ENCODE results near the gene RDH8. TPM values are rescaled to one million over a fixed set of nuclear protein-coding genes. Genes with fewer than 3 reads are reported as not detected.

RDH8 gene
- total RNA-seq, 1 donor from 2014 or later: not detected

DNA sequence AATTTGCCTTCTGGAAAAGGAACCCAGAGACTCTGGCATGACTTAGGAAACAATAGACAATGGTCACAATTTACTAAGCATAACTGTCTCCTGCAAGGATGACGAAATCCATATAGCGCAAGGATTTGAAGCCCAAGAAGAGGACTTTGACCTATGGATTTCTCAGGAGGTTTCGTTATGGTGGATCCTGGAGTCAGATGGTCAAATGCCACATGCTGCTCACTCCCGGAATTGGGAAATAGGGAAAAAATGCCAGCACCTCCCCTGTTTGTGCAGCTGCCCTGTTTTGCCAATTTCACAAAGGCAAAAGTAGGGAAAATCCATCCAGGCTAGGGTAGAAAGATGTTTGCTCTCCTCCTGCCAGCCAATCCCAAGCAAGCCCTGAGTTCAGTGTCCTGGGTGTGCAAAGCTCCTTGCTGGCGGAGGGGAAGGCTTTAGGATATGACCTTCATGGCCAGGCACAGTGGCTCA, 23.4 kb downstream of the RDH8 start:
- DNase-seq (ENCODE audit: low spot score): peak; percentile 61

DNA sequence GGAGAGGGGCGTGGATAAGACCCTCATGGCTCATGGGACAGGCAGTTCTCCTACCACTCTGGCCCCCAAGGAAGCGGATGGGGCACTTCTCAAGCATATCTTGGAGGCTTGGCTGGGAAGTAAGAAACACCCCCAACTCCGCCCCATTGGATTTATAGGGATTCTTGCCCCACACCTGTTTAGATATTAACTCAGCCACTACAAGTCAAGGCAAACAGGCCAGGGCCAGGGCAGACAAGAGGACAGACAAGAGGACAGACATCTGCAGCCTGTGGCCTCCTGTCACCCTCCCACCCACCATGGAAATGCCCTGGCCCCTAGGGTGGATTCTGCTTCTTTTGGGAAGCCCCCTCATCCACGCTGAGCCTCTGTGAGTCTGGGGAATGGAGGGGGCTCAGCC, 24.1 kb downstream of the RDH8 start:
- peak; percentile 36 for DNase-seq (ENCODE audit: low spot score)

- peak; percentile 28 for DNase-seq (ENCODE audit: low spot score)
Measured at GRCh38 chr19:10037809-10038208, 24.5 kb downstream of the RDH8 start.

DNA sequence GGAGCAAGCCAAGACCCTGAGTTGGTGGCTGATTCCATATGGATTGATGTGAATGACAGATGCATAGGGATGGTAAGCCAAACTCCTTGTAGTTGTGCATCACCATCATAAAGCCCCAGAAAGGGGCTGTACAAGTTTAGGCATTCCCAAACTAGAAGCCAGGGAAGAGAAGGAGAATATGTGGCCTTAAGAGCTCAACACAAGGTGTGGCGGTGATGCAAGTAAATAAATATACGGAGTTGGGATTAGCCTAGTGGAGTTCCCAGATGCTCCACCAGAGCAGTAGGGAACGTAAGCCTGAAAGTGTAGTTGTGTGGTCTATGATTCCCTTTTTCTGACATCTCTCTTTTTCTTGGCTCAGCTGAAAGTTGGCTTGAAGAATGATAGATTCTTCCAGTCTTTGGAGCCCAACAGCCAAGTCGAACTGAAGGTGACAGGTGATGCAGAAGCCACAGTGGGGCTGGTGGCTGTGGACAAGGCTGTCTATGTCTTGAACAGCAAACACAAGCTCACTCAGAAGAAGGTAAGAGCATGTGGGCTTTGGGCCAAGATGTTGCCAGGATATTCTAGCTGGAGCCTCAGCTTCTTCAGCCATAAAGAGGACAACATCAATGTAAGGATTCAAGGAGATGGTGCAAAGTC, 30.1 kb downstream of the RDH8 start:
- no peak for DNase-seq (ENCODE audit: low spot score)

- DNase-seq (ENCODE audit: low spot score): no peak
Measured at GRCh38 chr19:10044390-10044789, 31.1 kb downstream of the RDH8 start.

DNA sequence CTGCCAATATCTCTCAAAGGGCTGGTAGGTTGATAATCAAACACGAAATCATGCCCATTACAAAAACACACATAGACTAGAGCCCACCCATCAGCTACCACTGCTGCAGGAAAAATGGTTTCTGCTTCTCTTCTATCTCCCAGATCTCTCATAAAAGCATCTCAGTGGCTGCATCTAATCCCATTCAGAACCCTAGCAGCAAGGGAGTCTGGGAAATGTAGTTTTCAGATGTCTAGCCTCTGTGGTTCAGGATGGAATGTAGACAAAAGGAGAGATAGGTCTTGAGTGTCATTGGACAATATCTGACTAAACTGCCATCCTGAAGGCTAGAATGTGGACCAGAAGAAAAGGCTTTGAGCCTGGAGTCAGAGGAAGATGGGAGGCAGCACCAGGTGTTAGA, 32.1 kb downstream of the RDH8 start:
- no peak for DNase-seq (ENCODE audit: low spot score)

DNA sequence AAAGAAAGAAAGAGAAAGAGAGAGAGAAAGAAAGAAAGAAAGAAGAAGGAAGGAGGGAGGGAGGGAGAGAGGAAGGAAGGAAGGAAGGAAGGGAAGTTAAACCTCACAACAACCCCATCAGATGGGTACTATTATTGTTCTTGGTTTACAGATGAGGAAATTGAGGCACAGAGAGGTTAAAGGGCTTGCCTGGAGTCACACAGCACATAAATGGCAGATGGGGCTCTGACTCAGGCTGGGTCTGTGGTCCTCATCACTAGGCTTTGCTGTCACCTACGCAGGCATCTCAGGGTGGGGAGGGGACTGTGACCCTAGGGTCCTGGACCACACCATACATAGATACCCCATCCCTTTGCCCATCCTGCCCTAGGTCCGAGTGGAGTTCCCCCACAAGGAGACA, 36.3 kb downstream of the RDH8 start:
- no peak for DNase-seq (ENCODE audit: low spot score)

GRCh38 chr19:10052602-10053360, 39.5 kb downstream of the RDH8 start:
- no peak for DNase-seq (ENCODE audit: low spot score)

GRCh38 chr19:10061717-10062310, 48.5 kb downstream of the RDH8 start:
- no peak for DNase-seq (ENCODE audit: low spot score)

GRCh38 chr19:10068205-10068604, 54.9 kb downstream of the RDH8 start:
- DNase-seq (ENCODE audit: low spot score): no peak

DNA sequence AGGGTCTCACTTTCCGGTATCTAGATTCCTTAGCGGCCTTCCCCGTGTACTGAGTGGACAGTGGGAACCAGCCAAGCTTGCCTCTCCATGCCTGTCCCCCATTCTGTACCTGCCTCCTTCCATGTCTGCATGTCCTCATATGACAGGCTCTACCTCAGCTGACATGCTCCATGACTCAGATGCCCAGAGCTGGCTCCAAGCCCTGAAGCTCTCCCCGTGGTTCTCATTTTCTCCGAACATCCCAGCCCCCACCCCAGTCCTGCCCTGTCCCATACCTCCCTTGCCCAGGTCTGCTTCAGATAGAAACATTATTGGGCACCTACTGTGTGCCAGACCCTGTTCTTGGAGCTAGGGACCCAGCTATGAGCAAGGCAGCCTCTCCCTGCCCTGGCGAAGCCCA, 55.8 kb downstream of the RDH8 start:
- no peak for DNase-seq (ENCODE audit: low spot score)

DNA sequence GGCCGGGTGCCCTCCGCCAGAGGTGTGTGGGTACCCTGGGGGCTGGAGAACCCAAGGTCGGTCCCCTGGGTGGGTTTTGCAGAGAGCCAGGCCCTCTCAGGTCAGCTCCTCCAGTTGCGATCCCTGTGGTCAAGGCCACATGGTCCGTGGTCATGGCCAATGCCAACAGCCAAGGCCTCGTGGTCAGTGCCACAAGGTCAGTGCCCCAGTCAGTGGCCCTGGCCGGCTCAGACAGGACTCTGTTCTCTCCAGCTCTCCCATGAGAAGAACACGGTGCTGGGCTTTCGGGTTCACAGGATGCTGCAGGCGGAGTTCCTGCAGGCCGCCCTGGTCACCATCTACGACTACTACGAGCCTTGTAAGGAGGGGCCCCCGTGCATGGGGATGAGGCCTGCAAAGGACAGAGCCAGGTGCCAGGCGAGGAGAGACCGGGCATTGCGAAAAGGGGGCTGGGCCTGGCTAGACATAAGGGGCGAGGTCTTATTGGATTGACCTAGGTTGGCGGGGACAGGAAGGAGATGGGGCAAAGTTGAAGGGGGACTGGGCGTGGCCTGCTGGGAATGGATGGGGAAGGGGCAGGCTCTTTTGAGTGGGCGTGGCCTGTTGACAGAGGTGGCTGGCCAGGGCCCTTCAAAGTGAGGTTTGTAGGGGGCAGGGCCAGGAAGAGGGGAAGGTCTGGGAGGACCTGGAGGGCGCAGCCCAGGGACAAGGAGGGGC, 57.6 kb downstream of the RDH8 start:
- DNase-seq (ENCODE audit: low spot score): no peak

Other genes with a start within 250 kb of the RDH8 start
- gene ZNF846, start 244.7 kb upstream of the RDH8 start, total RNA-seq: 25.0 TPM
- gene FBXL12, start 194.4 kb upstream of the RDH8 start, total RNA-seq: 31.9 TPM
- gene UBL5, start 185.6 kb upstream of the RDH8 start, total RNA-seq: 283 TPM
- 90.8 TPM for gene PIN1, start 178.2 kb upstream of the RDH8 start, total RNA-seq
- gene OLFM2, start 77.0 kb upstream of the RDH8 start, total RNA-seq: 10.8 TPM
- gene COL5A3, start 3.0 kb upstream of the RDH8 start, total RNA-seq: 5.9 TPM
- gene SHFL, start 72.8 kb downstream of the RDH8 start, total RNA-seq: 71.4 TPM
- 1.2 TPM for gene ANGPTL6, start 89.2 kb downstream of the RDH8 start, total RNA-seq
- 35.0 TPM for gene PPAN, start 92.9 kb downstream of the RDH8 start, total RNA-seq
- 17.8 TPM for gene P2RY11, start 98.2 kb downstream of the RDH8 start, total RNA-seq
- gene EIF3G, start 106.4 kb downstream of the RDH8 start, total RNA-seq: 227 TPM
- gene DNMT1, start 181.5 kb downstream of the RDH8 start, total RNA-seq: 44.1 TPM
- gene S1PR2, start 217.8 kb downstream of the RDH8 start, total RNA-seq: 9.5 TPM
- gene MRPL4, start 238.7 kb downstream of the RDH8 start, total RNA-seq: 48.7 TPM